ENCODE results near the gene ZSWIM9. TPM values are rescaled to one million over a fixed set of nuclear protein-coding genes. Genes with fewer than 3 reads are reported as not detected.

Gene ZSWIM9
- total RNA-seq, 1 donor from 2014 or later, result 10.7 TPM

DNA sequence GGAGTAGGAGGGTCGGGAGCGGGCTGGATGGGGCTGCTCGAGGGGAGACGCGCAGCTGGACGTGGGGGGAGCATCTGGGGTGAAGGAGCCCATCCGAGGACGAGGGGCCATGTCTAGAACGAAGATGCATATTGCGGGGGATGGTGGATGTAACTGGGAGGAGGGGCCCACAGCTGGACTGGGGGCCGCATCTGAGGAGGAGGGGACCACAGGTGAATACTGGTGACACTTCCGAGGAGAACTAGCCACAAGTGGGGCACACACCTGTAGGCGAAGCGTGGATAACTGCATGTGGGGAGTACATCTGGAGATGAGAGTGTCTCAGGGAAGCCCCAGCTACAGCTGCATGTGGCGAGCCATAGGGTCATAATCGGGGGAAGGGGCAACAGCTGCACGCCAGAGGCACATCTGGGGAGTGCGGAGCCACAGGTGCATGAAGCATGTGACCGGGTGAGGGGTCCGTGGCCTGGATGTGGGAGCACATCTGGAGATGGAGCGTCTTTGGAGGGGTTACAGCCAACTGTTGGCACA lies 402 bp downstream of the ZSWIM9 start:
- no peak for ATAC-seq
- DNase-seq (ENCODE audit: low spot score), result peak; percentile 64
- intact Hi-C loops (cut with DNase I), result no loop called here

- DNase-seq (ENCODE audit: low spot score) (no peak), ATAC-seq (no peak)
- intact Hi-C loops (cut with DNase I), result no loop called here
Measured at GRCh38 chr19:48171710-48172109, 1.2 kb downstream of the ZSWIM9 start.

DNA sequence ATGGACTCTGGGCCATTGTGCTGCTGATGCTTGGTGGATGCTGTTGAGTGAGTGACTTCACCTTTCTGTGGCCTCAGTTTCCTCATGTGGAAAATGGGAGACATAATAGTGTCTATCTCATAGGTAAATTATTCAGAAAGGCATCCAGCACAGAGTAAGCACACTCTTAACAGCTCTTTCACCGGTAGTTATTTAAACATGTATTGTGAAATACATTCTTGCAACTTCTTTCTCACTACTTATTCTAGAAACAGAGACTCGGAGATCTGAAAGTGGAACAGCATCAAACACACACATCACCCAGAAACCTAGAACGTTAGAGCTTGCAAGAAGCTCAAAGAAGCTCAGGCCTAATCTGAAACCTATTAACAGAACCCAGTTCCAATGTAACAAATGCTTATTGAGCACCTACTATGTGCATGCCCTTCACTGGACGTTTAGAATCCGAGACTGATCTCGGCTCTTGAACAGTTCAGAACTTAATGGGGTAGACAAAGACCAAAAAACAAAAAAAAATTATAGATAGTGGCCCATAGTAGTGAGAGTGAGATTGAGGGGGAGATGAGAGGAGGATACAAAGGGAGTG lies 4.1 kb downstream of the ZSWIM9 start:
- ATAC-seq (no peak), DNase-seq (ENCODE audit: low spot score) (no peak)
- intact Hi-C loops (cut with DNase I), result no loop called here

DNA sequence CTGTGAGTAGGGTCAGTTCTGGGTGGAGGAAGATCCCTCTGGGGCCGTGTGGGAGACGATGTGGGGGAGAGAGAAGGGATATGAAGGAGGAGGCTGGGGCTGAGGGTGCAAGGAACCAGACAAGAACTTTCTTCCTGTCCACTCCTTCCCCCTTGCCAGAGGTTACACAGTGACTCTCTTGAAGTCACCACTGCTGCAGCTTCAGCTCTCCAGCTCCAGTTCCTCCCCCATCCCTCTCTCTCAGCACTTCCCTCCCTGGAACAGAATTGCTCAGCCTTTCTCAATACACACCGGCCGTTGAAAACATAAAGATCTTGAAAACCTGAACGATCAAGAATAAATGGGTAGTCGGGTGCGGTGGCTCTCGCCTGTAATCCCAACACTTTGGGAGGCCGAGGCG lies 5.1 kb downstream of the ZSWIM9 start:
- DNase-seq (ENCODE audit: low spot score) (no peak), ATAC-seq (no peak)
- intact Hi-C loops (cut with DNase I), result no loop called here

GRCh38 chr19:48176226-48176625 lies 5.7 kb downstream of the ZSWIM9 start:
- no peak for DNase-seq (ENCODE audit: low spot score)
- intact Hi-C loops (cut with DNase I), result no loop called here
- no peak for ATAC-seq

DNA sequence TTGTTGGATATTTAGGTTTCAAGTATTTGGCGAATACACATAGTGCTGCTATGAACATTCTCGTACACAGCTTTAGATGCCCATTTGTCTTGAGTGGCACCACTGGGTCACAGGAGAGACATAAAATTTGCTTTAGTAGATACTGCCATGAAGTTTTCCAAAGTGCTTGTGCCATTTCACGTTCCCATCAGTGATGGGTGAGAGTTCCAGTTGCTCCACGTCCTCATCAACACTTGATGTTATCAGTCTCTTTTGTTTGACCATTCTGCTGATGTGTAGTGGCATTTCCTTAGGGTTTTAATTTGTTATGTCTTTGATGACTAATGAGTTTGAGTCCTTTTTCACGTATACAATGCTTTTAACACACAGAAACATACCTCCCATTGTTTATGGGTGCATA lies 11.0 kb downstream of the ZSWIM9 start:
- ATAC-seq, result no peak
- no peak for DNase-seq (ENCODE audit: low spot score)
- intact Hi-C loops (cut with DNase I), result no loop called here

GRCh38 chr19:48182434-48182833 lies 12.0 kb downstream of the ZSWIM9 start:
- DNase-seq (ENCODE audit: low spot score) (no peak), ATAC-seq (no peak)
- intact Hi-C loops (cut with DNase I), result no loop called here

DNA sequence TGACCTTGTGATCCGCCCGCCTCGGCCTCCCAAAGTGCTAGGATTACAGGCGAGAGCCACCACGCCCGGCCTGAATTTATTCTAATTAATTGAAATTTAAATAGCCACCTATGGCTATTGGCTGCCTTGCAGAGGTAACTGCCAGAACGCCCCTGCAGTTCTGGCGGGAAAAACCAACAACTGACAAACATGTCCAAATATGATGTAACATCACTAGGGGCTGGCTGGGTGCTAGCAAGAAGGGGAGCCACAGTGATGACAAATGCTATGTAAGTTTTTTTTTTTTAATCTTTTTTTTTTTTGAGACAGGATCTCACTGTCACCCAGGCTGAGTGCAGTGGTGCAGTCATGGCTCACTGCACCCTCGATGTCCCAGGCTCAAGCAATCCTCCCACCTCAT lies 12.9 kb downstream of the ZSWIM9 start:
- DNase-seq (ENCODE audit: low spot score), result no peak
- intact Hi-C loops (cut with DNase I), result no loop called here
- ATAC-seq, result no peak

GRCh38 chr19:48186015-48186414 lies 15.5 kb downstream of the ZSWIM9 start:
- ATAC-seq (no peak), DNase-seq (ENCODE audit: low spot score) (no peak)
- intact Hi-C loops (cut with DNase I), result no loop called here

GRCh38 chr19:48186541-48186991 lies 16.1 kb downstream of the ZSWIM9 start:
- DNase-seq (ENCODE audit: low spot score) (peak; percentile 27), ATAC-seq (no peak)
- intact Hi-C loops (cut with DNase I), result no loop called here

DNA sequence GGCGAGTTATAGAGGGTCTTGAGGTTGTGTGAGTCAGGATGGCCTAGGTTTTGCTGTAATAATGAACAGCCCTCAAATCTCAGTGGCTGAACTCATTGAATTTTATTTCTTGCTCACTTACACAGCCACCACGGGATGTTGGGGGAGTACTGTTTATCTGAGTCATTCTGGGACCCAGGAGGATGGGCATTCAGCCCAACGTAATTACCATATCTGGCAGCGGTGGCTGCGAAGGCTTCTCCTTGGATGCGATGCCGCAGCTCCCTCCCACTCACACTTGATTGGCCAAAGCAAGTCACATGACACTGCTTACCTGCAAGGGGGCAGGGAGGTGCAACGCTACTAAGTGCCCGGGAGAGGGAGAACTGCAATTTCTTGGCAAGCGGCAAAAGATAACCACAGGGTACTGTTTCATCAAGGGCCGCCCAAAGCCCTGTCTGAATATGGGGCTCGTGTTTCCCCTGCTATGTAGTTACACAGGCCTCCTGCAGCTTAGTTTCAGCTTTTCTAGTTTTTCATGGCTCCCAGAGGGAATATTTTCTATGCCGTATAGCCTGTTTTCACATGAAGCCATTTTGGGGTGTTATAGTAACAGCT lies 19.9 kb downstream of the ZSWIM9 start:
- intact Hi-C loops (cut with DNase I), result loop anchor here (5.0 kb wide), 1 partner anchor 1672 kb away; no protein-coding TSS in a partner anchor

DNA sequence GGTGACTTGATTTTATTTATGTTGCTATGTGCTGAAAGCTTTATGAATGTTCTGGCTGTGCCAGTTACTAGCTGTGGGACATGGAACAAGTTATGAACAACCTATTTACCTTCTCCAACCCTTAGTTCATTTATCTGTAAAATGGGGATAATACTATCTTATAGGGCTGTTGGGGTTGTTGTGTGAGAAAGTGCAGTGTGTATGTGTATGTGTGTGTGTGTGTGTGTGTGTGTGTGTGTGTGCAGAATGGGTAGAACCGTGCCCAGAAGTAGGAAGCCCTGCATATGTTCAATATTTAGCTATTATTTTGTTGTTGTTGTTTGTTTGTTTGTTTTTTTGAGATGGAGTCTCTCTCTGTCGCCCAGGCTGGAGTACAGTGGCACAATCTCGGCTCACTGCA lies 20.4 kb downstream of the ZSWIM9 start:
- intact Hi-C loops (cut with DNase I), result loop anchor here (5.0 kb wide), 1 partner anchor 1671 kb away; no protein-coding TSS in a partner anchor
- no peak for ATAC-seq

More for the DNA sequence above, 19.9 kb downstream of the ZSWIM9 start:
- DNase-seq (ENCODE audit: low spot score) (peak; percentile 50), ATAC-seq (no peak)

DNA sequence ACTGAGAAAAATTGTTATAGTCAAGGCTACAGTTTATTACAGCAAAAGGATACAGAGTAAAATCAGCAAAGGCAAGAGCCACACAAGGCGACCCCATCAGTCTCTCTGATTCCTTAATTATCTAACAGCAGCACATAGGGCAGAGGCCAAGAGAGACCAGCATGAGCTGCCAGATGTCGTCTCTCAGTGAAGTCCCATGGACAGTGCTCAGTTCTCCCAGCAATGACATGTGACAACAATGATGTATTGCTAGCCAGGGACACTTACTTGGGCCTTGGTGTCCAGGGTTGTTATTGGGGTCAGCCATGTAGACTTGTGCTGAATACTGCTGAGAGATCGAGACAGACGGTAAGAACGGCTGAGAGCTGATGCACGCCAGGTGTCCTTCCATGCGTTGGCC lies 22.3 kb downstream of the ZSWIM9 start:
- no peak for ATAC-seq
- intact Hi-C loops (cut with DNase I), result loop anchor here (5.0 kb wide), 1 partner anchor 1670 kb away; no protein-coding TSS in a partner anchor
- no peak for DNase-seq (ENCODE audit: low spot score)

More for the DNA sequence above, 20.4 kb downstream of the ZSWIM9 start:
- DNase-seq (ENCODE audit: low spot score), result no peak

GRCh38 chr19:48194041-48194843 lies 23.8 kb downstream of the ZSWIM9 start:
- intact Hi-C loops (cut with DNase I), result loop anchor here (5.0 kb wide), 1 partner anchor 1668 kb away; no protein-coding TSS in a partner anchor
- ATAC-seq (no peak), DNase-seq (ENCODE audit: low spot score) (peak; percentile 50)

GRCh38 chr19:48194844-48195830 lies 24.7 kb downstream of the ZSWIM9 start:
- DNase-seq (ENCODE audit: low spot score) (peak; percentile 54), ATAC-seq (no peak)
- intact Hi-C loops (cut with DNase I), result loop anchor here (5.0 kb wide), 1 partner anchor 1667 kb away; no protein-coding TSS in a partner anchor

DNA sequence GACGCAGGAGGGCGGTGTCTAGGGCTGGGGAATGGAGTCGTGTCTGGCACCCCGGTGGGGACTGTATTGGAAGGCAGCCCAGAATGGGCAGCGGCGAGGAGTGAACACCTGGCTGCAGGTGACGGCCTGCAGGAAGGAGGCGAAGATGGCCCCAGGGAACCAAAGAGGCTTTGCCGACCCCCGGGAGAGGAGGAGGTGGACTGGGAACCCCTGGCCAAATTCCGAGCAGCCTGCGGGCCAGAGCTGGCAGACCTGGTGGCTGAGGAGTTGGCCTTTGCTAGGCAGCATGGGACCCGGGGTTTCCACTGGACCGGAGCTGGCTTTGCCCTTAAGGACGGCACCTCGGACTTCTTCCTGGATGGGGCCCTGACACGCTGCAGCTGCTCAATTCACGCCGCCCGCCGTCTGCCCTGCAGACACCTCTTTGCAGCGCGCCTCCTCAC lies 25.9 kb downstream of the ZSWIM9 start:
- DNase-seq (ENCODE audit: low spot score) (no peak), ATAC-seq (peak; percentile 33)
- intact Hi-C loops (cut with DNase I), result no loop called here

GRCh38 chr19:48196933-48197665 lies 26.6 kb downstream of the ZSWIM9 start:
- intact Hi-C loops (cut with DNase I), result no loop called here
- DNase-seq (ENCODE audit: low spot score) (no peak), ATAC-seq (peak; percentile 63)

Data from sciatic nerve (tissue), 2 donors.